Measurements from ENCODE around the gene ZBTB8OS. TPM values are rescaled to one million over a fixed set of nuclear protein-coding genes. Genes with fewer than 3 reads are reported as not detected.

ZBTB8OS gene
- total RNA-seq, 4 donors from 2014 or later = 17.7 to 31.0 (median 28.1) TPM

DNA sequence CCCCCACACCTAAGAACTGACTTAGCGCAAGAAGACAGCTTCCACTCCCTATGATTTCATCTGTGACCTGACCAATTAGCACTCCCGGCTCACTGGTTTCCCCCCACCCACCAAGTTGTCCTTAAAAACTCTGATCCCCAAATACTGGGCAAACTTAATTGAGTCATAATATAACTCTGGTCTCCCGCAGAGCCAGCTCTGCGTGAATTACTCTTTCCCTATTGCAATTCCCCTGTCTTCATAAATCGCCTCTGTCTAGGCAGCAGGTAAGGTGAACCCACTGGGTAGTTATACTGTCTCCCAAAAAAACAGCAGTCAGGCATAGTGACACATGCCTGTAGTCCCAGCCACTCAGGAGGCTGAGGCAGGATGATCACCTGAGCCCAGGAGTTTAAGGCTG is 36.9 kb downstream of the ZBTB8OS start:
- H3K4me1 ChIP-seq = peaks cover 0 to 15% (median 0%) of the 10 kb centered on the region in 3 donors
- TF ChIP-seq POLR2AphosphoS5 (IDR thresholded peaks at IDR 0.05) (no peak), EP300 (IDR thresholded peaks at IDR 0.05) (no peak)
- WGBS, 2 donors (ENCODE audit: low coverage in 1 of 2) = 79% methylated on average over 2 of the region's 5 CpGs; no CpG with 5 or more reads in 1 of the 2 donors
- ATAC-seq = no peak
- H3K4me3 ChIP-seq = no peak overlapping the region
- H3K27ac ChIP-seq = no peak overlapping the region
- no peaks in the 10 kb centered on the region for H3K9me3 ChIP-seq
- no peaks in the 10 kb centered on the region for H3K36me3 ChIP-seq
- H3K27me3 ChIP-seq = no peaks in the 10 kb centered on the region

DNA sequence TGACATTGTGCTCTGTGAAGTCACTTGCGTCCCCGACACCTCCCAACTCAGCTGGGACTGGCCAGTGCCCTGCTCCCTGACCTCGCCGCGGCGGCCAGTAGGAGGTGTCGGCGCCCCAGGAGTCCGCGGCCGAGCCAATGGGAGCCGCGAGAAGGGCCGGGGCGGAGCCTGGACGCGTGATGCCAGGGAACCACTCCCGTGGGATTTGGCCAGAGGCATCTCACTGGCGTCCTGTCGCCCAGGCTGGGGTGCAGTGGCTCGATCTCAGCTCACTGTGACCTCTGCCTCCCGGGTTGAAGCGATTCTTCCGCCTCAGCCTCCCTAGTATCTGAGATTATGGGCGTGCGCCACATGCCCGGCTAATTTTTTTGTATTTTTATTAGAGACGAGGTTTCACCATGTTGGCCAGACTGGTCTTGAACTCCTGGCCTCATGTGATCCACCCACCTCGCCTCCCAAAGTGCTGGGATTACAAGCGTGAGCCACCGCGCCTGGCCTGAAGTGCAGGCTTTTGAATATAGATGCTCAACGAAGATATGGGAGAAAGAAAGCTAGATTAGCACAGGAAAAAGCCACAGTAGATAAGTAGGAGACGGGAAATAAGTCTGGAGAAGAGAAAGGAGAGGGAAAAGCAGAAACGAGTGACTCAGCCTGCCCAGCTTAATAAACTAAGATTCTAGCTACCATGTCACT is 38.0 kb downstream of the ZBTB8OS start:
- no peaks in the 10 kb centered on the region for H3K27me3 ChIP-seq
- 0 to 23% methylated on average over 2 to 5 of the region's 35 CpGs for WGBS, 2 donors (ENCODE audit: low coverage in 1 of 2)
- no peaks in the 10 kb centered on the region for H3K36me3 ChIP-seq
- no peaks in the 10 kb centered on the region for H3K9me3 ChIP-seq
- peak overlapping the region; percentile 25 to 59 for H3K4me3 ChIP-seq
- H3K4me1 ChIP-seq = peaks cover 0 to 15% (median 0%) of the 10 kb centered on the region in 3 donors
- peak; percentile 99 for ATAC-seq
- TF ChIP-seq POLR2AphosphoS5 (IDR thresholded peaks at IDR 0.05) (peak; percentile 17), POLR2A (IDR thresholded peaks at IDR 0.05) (peak in 1 of 2 donors; percentile 35), EP300 (IDR thresholded peaks at IDR 0.05) (no peak)
- TF ChIP-seq, protein P1, sequence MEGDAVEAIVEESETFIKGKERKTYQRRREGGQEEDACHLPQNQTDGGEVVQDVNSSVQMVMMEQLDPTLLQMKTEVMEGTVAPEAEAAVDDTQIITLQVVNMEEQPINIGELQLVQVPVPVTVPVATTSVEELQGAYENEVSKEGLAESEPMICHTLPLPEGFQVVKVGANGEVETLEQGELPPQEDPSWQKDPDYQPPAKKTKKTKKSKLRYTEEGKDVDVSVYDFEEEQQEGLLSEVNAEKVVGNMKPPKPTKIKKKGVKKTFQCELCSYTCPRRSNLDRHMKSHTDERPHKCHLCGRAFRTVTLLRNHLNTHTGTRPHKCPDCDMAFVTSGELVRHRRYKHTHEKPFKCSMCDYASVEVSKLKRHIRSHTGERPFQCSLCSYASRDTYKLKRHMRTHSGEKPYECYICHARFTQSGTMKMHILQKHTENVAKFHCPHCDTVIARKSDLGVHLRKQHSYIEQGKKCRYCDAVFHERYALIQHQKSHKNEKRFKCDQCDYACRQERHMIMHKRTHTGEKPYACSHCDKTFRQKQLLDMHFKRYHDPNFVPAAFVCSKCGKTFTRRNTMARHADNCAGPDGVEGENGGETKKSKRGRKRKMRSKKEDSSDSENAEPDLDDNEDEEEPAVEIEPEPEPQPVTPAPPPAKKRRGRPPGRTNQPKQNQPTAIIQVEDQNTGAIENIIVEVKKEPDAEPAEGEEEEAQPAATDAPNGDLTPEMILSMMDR (IDR thresholded peaks at IDR 0.05) = peak in 3 of 4 experiments; percentile 48 to 62 (median 56)
- H3K27ac ChIP-seq = peak overlapping the region in 2 of 4 donors; percentile 31 to 66

DNA sequence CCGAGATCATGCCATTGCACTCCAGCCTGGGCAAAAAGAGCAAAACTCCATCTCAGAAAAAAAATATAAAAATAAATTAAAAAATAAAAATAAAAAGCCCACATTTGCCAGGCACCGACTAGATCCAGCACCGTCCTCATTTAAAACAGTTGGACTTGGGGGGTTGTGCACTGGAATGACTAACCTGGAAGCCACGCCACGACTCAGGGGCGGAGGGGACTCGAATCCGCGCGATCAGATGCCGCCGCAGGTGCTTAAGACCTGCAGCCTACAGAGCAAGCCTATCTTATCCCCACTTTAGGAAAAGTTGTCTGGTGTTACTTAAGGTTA is 38.5 kb downstream of the ZBTB8OS start:
- Histone ChIP-seq H3K27me3 (no peaks in the 10 kb centered on the region), H3K4me1 (peaks cover 0 to 15% (median 0%) of the 10 kb centered on the region in 3 donors), H3K27ac (peak overlapping the region in 2 of 4 donors; percentile 31 to 66), H3K4me3 (peak overlapping the region; percentile 25 to 59), H3K36me3 (peaks cover 0 to 5% of the 10 kb centered on the region in 2 donors), H3K9me3 (no peaks in the 10 kb centered on the region)
- TF ChIP-seq POLR2A (IDR thresholded peaks at IDR 0.05) = no peak
- ATAC-seq = peak; percentile 54
- WGBS, 2 donors (ENCODE audit: low coverage in 1 of 2) = 9 to 10% methylated on average over 10 to 12 of the region's 12 CpGs

DNA sequence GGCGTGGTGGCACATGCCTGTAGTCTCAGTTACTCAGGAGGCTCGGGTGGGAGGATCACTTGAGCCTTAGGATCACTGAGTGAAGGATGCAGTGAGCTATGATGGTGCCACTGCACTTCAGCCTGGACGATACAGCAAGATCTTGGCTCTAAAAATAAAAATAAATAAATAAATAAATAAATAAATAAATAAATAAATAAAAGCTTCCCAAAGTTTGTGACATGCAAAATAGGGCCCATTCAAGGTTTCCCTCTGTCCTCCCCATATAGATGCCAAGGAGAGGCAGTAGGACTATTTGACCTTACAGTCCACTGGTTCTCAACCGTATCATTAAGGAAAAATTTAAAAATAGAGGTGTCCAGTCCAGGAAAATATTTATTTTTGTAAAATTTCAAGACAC is 41.2 kb downstream of the ZBTB8OS start:
- no peaks in the 10 kb centered on the region for H3K27me3 ChIP-seq
- peaks cover 0 to 15% (median 0%) of the 10 kb centered on the region in 3 donors for H3K4me1 ChIP-seq
- H3K4me3 ChIP-seq = no peak overlapping the region
- TF ChIP-seq, protein P1 (IDR thresholded peaks at IDR 0.05) = no peak
- no peak for TF ChIP-seq EP300 (IDR thresholded peaks at IDR 0.05)
- no peak for TF ChIP-seq POLR2AphosphoS5 (IDR thresholded peaks at IDR 0.05)
- peaks cover 0 to 19% of the 10 kb centered on the region in 2 donors for H3K36me3 ChIP-seq
- 80 to 85% methylated on average over 4 of the region's 4 CpGs for WGBS, 2 donors (ENCODE audit: low coverage in 1 of 2)
- no peaks in the 10 kb centered on the region for H3K9me3 ChIP-seq
- H3K27ac ChIP-seq = no peak overlapping the region
- ATAC-seq = no peak

DNA sequence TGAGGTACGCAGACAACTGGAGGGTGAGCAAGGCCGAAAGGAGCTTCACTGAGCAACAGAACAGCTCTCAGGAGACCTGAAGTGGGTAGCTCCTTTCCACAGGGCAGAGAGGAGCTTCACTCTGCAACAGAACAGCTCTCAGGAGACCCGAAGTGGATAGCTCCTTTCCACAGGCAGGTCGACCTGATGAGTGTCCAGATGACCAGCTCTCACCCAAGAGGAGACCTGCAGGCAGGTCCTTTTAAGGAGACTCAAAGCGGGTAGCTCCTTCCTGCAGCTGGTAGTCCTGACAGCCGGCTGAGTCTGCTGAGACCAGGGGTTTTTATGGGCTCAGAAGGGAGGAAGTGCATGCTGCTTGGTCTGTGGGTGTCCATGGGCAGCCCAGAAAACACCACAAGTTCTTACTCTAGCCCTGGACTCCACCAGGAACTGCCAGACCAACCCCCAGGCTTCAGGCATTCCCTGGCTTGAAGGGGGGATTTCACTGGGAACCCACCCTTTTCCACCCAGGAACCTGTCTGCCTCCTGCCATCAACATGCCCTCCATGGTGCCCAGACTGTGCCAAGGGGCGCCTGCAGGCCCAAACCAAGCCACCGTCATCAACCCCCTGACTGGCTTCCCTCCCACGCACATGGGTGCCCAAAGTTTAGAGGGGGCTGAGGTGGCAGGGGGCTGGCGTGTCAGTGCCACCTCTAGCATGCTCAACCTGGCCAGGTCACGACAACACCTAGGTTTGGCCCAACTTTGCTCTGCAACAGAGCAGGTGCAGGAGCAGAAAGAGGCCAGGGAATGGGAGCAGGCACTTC is 43.6 kb downstream of the ZBTB8OS start:
- WGBS, 2 donors (ENCODE audit: low coverage in 1 of 2) = 57% methylated on average over 1 of the region's 11 CpGs; no CpG with 5 or more reads in 1 of the 2 donors
- no peak for TF ChIP-seq POLR2A (IDR thresholded peaks at IDR 0.05)
- TF ChIP-seq, protein P1 (IDR thresholded peaks at IDR 0.05) = no peak
- no peak for TF ChIP-seq EP300 (IDR thresholded peaks at IDR 0.05)
- no peak for TF ChIP-seq POLR2AphosphoS5 (IDR thresholded peaks at IDR 0.05)
- no peaks in the 10 kb centered on the region for H3K27me3 ChIP-seq
- no peak for ATAC-seq
- peaks cover 0 to 39% of the 10 kb centered on the region in 2 donors for H3K36me3 ChIP-seq
- H3K27ac ChIP-seq = no peak overlapping the region
- peaks cover 0 to 4% (median 0%) of the 10 kb centered on the region in 3 donors for H3K4me1 ChIP-seq
- H3K4me3 ChIP-seq = no peak overlapping the region
- no peaks in the 10 kb centered on the region for H3K9me3 ChIP-seq
